HG03060 (cell line): ENCODE measurements around the gene IZUMO2.
"Not testable (repeated sequence)": the region's sequence is repeated elsewhere in the genome, so short reads cannot be mapped to it uniquely, and the experiment has no call there.

Experiments
- ATAC-seq: cut with Tn5 transposase; IDR thresholded peaks from one replicate; pipeline ENCODE4 v1.9.1; 2021; ENCODE audit warnings: low read depth, moderate number of reproducible peaks; ENCODE audit not compliant: unreplicated experiment

The IZUMO2 gene

GRCh38 chr19:50140118-50140845 is 22.8 kb downstream of the IZUMO2 start:
- ATAC-seq, result not testable (repeated sequence)

- not testable (repeated sequence) for ATAC-seq
Observed at GRCh38 chr19:50136603-50137365, 26.3 kb downstream of the IZUMO2 start.

GRCh38 chr19:50135856-50136602 is 27.1 kb downstream of the IZUMO2 start:
- ATAC-seq, result not testable (repeated sequence)

GRCh38 chr19:50134777-50135719 is 28.0 kb downstream of the IZUMO2 start:
- not testable (repeated sequence) for ATAC-seq

GRCh38 chr19:50133518-50134492 is 29.3 kb downstream of the IZUMO2 start:
- not testable (repeated sequence) for ATAC-seq

GRCh38 chr19:50104012-50104411 is 59.1 kb downstream of the IZUMO2 start:
- ATAC-seq, result not testable (repeated sequence)

- not testable (repeated sequence) for ATAC-seq
Observed at GRCh38 chr19:50103405-50103804, 59.7 kb downstream of the IZUMO2 start.
